GM19395 (cell line): ENCODE data around the gene IPCEF1.

Experiments used
- ATAC-seq: cut with Tn5 transposase; IDR thresholded peaks from one replicate; pipeline ENCODE4 v1.9.1; 2021; ENCODE audit warnings: mild to moderate bottlenecking, moderate library complexity; ENCODE audit not compliant: unreplicated experiment

Gene IPCEF1

GRCh38 chr6:154169193-154169847 is 187.3 kb downstream of the IPCEF1 start:
- ATAC-seq: no peak

GRCh38 chr6:154167126-154167525 is 189.5 kb downstream of the IPCEF1 start:
- ATAC-seq: no peak

GRCh38 chr6:154166140-154166539 is 190.5 kb downstream of the IPCEF1 start:
- no peak for ATAC-seq

DNA sequence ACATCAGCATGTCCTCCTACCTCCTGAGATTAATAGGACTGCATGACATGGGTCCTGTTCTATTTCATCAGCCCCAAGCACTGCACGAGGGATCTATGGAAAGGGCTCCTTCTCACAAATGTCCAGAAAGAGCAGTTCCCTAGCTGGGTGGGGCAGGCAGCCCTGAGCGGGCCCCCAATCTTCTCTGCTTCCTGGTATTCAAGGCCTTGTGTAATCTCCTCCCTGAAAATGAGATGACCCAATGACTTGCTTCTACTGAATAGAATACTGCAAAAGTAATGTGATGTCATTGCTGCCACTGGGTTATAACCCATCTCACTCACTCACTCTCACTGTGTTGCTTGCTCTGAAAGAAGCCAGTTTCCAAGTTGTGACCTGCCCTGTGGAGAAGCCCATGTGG is 191.1 kb downstream of the IPCEF1 start:
- no peak for ATAC-seq

GRCh38 chr6:154164397-154164796 is 192.2 kb downstream of the IPCEF1 start:
- ATAC-seq: no peak

GRCh38 chr6:154161689-154162088 is 194.9 kb downstream of the IPCEF1 start:
- peak; percentile 81 for ATAC-seq

- no peak for ATAC-seq
These were observed 197.5 kb downstream of the IPCEF1 start for GRCh38 chr6:154159126-154159525.

DNA sequence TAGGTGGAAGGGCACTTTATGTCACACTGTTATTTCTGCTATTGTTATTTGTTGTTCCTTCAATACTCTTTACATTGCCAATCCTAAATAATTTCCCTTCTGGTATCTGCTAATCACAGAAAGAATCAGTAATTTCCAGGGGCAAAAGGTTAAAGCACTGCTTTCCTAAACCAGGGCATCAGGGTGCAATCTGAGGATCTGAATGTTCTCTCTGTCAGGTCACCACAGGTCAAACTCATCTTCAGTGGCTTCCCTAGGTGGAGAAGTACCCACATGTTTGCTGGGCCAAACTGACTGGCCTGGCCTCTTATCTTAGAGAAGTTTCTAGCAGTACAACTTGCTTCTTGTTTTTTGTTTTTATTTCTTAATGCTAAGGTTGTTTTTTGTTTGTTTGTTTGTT is 198.9 kb downstream of the IPCEF1 start:
- no peak for ATAC-seq

DNA sequence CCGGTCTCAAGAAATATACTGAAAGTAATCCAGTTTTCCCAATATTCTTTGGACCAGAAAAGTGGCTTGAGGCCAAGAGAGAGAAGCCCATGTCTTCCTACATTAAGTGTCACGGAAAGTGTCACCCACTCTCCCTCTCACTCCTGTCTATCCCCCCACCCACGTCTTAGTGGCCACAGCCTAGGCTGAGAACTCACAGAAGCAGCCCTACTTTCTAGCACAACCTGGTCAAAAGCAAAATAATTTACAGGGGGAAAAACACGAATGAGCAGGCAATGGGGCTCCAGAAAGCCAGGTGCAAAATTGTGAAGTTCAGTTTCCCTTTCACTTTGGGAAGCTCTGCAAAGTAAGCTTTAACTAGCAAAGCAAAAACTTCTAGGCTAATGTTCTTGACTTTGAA is 199.5 kb downstream of the IPCEF1 start:
- ATAC-seq: peak; percentile 55

DNA sequence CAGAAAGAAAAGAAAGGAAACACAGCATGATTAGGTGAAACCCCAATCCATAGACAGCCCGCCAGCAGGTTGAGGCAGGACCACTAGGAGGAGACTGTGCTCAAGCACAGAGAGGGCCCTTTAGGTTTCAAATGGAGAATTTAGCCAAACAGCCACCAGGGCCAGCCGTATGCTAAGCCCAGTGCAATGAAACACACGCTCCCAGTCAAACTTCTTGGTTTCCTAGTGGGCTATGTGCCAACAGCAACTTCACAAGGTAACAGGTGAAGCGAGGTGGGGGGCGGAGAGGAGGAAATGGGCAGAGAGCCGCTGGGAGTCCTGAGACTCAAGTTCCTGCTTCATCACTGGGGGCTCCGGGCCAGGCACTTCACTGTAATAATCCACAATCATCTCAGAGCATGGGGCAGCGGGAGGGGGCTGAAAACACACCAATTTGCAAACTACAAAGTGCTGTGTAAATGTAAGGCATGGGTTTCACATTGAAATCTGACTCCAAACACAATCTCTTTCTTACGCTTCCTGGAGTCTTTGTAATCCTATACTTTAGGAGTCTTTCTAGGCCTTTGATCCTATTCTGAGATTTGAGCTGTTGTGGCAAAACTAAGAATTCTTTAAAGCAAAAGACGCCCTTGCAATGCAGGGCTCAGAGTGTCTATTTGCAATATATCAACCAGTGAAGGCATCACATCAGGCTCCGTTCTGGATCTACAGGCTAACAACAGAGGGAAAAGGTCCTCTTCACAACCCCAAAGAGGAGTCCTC is 200.3 kb downstream of the IPCEF1 start:
- ATAC-seq: peak; percentile 76

- ATAC-seq: no peak
These were observed 202.1 kb downstream of the IPCEF1 start for GRCh38 chr6:154154389-154154967.

DNA sequence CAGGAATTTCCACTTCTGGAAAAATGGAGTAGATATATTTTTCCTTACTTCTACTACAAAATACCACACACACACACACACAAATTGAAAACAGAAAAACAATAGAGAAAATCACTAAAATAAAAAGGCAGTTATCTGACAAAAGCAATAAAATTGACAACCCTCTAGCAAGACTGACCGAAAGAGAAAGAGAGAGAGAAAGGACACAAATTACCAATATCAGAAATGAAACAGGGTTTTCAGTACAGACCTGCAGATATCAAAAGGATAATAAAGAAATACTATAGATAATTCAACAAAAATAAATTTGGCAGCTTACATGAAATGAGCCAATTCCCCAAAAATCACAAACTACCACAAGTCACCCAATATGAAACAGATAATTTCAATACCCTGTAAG is 212.8 kb downstream of the IPCEF1 start:
- ATAC-seq: peak; percentile 58

DNA sequence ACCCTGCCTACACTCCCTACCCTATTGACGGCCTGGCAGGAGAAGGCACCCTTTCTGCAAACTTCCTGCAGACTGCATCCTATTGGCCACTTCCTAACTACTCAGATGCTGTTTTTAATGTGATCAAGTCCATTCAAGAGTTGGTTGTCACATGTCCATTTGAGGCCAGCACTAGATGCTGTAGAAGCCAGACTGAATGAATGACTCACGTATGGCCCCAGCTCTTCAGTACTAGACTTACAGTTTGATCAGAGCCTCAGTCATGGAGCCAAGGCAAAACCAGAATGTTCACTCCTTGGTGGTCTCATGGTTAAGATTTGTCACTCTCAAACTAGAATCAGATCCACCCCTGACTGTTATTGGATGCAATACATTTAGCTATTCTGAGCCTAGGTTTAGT is 215.9 kb downstream of the IPCEF1 start:
- no peak for ATAC-seq

DNA sequence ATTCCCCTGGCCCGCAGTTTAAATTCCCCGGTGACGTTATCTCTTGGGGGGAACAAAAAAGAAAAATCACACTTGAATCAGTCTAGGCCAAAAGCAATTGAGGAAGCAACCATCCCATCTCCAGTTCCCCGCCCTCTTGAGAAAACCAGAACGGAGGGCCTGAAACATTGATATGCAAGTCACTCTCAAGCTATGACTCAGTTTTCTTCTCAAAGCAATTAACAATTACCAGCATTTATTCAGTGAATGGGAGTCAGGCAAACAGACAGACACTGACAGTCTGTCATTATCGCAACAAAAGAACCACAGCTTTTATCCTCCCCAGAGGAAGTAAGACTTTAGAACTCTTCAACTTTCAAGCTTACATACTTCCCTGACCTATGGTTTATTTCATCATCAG is 216.7 kb downstream of the IPCEF1 start:
- ATAC-seq: no peak

- ATAC-seq: no peak
These were observed 217.8 kb downstream of the IPCEF1 start for GRCh38 chr6:154138793-154139192.

GRCh38 chr6:154134471-154135147 is 222.0 kb downstream of the IPCEF1 start:
- ATAC-seq: peak; percentile 54

DNA sequence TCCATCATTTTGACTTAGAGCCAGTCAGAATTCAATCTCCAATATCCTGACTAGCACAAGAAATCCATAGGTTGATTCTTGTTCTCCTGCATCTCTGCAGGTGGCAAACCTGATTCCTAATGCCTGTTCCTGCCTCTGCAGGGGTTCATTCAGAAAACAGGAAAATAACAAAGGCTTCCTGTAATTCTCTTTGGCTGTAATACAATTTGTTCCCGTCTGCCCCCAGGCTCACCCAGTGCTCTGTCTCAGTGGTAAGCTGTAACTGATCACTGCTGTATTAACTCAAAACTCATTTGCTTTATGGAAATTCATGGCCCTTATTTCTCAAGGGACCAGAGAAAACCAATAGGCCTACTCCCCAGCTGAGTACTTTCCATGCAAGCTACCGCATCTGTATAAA is 228.9 kb downstream of the IPCEF1 start:
- no peak for ATAC-seq

DNA sequence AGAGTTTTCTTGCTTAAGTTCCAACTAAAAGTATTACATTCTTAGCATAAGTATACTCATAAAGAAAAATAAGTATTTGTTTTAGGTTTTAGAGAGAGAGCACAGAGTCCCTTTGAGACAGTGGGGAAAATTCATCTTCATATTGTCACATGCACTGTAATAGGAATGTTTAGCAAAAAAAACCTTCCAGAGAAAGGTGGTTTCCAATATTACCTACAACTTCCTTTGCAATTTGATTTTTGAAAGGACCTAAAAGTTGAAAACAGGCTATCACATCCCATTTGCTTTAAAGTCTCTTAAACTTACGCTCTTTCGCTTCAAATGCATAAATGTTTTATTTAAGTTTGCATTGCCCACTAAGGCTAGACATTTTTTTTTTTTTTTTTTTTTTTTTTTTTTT is 231.2 kb downstream of the IPCEF1 start:
- ATAC-seq: no peak

GRCh38 chr6:154123155-154123956 is 233.2 kb downstream of the IPCEF1 start:
- ATAC-seq: no peak

- ATAC-seq: no peak
These were observed 234.2 kb downstream of the IPCEF1 start for GRCh38 chr6:154122195-154122925.
